Stimulated activated naive CD4-positive, alpha-beta T cell (primary cell): ENCODE data around the gene LMNTD1.
A peak's percentile ranks its signal among the peaks of the same experiment; 100 is the strongest.
"Not testable (repeated sequence)": the region's sequence is repeated elsewhere in the genome, so short reads cannot be mapped to it uniquely, and the experiment has no call there.

ENCODE experiments used
- DNase-seq, 6 experiments: peaks; one replicate each; lab custom pipeline; 2025; lab: John Stamatoyannopoulos, UW

The LMNTD1 gene

DNA sequence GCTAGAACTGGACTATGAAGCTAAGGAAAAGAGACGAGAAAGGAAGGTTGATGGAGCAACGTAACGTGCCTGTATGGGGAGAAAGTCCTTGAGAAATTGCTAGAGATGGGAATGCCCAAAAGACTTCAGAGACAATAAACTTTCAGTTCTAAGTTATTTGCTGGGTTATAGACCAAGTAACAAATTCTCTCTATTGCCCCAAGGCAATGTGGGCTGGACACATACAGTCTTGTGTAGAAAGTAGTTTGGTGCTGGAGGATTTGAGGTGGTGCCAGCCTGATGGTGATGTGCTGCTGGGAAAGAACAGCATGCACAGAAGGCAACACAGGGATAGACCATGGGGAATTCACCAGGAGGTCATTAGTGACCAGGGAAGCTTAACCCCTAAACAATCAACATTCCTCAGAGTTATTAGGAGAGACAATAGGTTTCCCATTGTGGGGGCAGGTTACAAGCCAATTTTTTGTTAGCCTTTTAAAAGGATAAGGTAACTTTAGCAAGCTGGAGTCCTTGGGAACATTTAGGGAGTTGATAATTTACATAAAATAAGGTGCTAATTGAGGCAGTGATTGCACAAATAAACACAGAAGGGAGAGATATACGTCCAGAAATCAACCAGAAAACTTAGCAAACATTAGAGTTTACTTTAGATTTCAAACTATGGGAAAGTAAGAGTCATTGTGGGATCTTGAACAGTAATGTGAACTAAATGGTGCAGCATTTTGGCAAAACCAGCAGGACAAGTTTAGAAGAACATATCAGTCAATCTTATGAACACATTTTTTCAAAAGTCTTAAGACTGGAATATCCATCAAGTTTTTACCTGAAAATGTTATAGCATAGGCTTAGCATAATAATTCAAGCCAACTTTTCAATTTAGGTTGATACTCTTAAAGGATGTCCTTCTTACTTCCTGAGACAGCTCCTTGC lies 61.4 kb downstream of the LMNTD1 start:
- DNase-seq, result no peak

DNA sequence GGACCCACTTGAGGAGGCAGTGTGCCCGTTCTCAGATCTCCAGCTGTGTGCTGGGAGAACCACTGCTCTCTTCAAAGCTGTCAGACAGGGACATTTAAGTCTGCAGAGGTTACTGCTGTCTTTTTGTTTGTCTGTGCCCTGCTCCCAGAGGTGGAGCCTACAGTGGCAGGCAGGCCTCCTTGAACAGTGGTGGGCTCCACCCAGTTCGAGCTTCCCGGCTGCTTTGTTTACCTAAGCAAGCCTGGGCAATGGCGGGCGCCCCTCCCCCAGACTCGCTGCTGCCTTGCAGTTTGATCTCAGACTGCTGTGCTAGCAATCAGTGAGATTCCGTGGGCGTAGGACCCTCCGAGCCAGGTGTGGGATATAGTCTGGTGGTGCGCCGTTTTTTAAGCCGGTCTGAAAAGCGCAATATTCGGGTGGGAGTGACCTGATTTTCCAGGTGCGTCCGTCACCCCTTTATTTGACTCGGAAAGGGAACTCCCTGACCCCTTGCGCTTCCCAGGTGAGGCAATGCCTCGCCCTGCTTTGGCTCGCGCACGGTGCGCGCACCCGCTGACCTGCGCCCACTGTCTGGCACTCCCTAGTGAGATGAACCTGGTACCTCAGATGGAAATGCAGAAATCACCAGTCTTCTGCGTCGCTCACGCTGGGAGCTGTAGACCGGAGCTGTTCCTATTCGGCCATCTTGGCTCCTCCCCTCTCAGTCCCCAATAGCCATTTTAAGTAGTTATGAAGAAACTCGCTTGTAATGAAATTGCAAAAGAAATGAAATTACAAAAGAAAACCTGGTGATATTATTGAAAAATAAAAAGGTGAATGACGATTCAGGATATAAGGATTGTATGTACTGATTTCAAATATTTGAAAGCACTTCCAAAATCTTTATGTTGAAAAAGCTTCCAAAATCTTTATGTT lies 63.9 kb downstream of the LMNTD1 start:
- DNase-seq, result not testable (repeated sequence)

GRCh38 chr12:25482625-25483024 lies 70.5 kb downstream of the LMNTD1 start:
- no peak for DNase-seq

DNA sequence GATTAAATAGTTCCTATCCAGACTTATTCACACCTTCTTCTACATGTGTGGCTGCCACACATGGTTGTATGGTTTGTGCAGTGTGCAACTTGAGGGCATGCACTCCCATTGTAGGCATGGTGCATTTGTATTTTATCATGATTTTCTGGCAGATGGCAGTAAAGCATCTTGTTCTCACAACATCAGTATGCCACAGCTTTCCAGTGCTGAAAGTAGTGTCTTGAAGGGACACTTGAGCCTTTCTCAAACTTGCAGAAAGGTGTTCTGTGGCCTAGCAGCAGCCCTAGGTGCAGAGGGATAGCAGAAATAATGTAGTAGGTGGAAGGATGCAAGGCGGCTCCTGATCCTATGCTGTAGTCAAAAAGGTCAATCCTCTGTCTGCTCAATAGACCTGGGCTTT lies 72.9 kb downstream of the LMNTD1 start:
- no peak for DNase-seq

DNA sequence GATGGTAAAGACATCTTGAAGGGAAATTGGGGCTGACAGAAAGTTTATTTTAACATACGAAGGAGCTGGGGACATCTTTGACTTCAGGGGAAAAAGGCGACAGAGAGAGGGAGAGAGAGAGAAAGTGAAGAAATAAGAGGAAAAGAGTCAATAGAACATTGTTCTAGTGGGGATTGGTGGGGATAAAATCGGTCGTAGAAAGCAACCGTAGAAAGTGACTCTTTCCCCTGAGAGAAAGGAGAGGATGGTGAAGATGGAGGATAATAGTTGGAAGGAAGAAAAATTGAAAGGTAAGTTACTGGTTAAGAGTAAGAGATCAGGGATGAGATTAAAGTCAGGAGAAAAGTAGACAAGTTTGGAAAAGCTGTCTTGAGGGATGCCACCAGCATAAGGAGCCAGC lies 75.9 kb downstream of the LMNTD1 start:
- DNase-seq, result no peak

DNA sequence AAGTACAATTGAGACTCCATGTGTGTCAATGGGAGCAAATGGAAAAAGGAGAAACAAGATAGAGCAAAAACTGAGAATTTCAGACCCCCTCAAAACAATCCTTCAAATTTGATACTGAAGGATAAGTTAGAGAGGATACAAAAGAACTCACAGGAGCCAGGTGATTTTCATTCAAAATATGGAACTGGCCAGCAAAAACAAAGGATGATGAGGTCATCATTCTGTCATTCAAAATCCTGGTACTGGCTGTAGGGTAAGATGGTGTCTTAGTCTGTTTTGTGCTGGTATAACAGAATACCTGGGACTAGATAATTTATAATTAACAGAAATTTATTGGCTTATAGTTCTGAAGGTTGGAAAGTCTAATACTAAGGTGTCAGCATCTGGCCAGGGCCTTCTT lies 80.6 kb downstream of the LMNTD1 start:
- DNase-seq, result no peak

DNA sequence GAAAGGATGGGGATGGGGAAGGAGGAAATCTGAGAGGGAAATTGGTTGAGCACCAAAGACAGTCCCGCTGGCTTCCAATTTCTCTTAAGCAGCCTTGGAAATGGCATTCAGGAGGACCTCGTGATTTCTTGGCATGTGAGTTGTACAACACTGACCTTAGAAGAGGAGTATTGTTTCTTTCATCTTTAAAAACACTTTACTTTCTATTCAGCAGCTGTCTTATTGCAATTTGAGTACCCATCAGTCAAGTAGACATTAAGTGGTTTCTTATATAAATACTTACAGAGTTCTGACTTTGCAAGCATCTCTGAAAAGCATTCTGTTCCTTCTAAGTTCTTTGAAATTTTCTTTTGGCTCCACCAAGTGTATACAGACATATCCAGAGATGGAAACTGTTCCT lies 83.2 kb downstream of the LMNTD1 start:
- DNase-seq, result no peak

DNA sequence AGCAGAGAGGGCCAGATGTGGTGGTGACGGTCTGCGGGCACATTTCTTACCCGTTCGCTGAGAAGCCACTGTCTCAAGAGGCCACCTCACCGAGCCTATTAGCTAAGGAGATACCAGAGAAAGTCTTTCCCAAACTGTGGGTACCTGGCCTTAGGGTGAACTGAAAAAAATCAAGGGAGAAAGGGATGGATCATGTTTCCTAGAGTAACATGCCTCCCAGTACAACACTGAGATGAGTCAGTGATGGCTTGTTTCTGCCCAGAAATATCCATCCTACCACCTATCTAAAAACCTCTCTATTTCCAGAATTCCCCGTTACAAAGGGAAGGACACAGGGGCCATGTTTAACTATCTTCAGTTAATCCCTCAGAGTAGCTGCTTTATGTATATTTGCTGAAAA lies 83.7 kb downstream of the LMNTD1 start:
- DNase-seq, result no peak

DNA sequence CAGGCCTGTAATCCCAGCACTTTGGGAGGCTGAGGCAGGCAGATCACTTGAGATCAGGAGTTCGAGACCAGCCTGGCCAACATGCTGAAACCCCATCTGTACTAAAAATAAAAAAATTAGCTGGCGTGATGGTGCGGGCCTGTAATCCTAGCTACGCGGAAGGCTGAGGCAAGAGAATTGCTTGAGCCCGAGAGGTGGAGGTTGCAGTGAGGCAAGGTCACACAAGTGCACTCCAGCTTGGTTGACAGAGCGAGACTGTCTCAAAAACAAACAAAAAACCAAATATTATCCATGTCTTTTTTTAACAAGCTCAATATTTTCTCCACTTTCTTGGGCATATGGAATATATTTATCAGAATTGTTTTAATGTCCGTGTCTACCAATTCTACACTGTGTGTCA lies 89.6 kb downstream of the LMNTD1 start:
- no peak for DNase-seq

GRCh38 chr12:25463005-25463404 lies 90.1 kb downstream of the LMNTD1 start:
- DNase-seq, result no peak

DNA sequence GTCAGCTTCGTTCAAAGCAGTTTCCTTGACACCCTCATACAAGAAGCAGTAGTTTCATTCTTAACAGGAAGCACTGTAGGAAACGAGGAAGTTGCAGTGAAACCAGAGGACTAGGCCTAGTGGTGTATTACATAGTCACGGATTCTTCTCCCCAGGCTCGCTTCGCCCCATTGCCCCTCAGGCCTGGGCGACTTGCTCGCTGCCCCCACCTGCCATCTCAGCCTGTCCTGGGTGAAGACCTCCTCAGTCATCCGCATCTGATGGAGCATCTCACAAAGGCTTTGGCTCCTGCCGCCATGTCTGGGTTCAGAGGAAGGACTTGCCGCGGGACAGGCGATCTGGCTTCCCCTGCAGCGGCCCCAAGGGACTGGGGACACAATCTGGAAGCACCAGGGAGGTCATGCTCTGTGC lies 93.5 kb downstream of the LMNTD1 start:
- no peak for DNase-seq

DNA sequence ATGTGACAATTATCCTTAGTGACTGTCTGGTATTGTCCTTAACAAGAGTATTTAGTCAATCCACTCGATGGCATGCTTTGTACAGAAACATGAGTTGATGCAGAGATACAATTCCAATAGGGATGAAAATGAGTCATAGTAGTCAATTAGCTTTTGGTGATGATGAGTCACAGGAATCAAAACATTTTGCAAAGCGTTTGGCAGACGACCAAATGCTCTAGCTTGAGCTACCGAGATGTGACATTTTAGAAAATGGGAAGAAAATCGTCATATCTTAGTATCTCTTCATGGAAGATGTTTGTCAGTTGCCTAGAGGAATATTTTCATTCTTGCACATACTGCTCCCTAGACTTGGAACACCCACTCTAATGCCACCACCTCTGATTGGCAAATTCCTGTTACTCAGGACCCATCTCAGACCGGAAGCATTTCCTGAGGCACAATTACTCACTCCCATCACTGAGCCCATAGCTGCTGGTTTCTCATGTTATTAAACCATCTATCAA lies 95.0 kb downstream of the LMNTD1 start:
- DNase-seq, result no peak

- no peak for DNase-seq
Observed at GRCh38 chr12:25456474-25456873, 96.6 kb downstream of the LMNTD1 start.

DNA sequence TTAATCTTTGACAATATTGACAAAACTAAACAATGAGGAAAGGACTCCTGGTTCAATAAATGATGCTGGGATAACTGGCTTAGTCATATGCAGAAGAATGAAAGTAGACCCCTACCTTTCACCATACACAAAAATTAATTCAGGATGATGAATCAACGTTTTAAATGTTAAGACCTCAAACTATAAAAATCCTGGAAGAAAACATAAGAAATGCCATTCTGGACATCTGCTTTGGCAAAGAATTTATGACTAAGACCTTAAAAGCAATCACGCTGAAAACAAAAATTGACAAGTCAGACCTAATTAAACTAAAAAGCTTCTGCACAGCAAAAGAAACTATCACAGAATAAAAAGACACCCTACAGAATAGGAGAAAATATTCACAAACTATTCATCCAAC lies 97.4 kb downstream of the LMNTD1 start:
- no peak for DNase-seq

- no peak for DNase-seq
Observed at GRCh38 chr12:25449007-25449406, 104.1 kb downstream of the LMNTD1 start.

DNA sequence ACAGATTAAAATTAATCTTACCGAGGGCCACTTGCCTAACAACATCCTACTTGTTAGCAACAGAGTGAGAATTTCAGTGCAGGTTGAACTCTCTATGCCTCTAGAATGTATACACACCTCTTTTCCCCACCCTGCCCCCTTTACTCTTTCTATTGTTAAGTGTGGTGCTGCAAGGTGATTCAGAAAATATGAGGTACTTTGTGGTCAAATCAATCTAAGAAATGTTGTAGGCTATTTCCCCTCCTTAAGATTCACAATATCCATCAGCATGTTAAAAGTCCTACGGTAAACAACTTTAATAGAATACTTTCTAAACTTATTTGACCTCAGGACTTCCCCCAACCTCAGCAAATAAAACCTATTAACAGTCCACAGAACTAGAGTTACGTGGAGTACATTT lies 106.0 kb downstream of the LMNTD1 start:
- DNase-seq, result no peak

DNA sequence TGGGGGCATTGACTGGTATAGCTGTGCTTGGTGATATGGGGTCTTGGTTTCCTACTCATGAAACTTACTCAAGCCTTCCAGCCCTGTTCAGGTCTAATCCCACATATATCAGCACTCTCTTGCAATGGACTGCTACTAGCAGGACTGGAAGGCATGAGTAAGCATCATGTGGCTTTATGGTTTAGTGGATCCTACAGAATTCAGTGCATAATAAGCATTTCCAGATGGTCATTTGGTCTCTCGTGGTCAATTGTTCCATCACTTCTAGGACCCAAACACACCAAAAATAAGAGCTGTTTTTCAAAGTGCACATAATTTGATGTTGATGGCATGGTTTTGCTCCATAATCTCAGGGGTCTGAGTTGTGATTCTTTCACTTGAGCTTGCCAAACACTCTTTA lies 114.4 kb downstream of the LMNTD1 start:
- no peak for DNase-seq

DNA sequence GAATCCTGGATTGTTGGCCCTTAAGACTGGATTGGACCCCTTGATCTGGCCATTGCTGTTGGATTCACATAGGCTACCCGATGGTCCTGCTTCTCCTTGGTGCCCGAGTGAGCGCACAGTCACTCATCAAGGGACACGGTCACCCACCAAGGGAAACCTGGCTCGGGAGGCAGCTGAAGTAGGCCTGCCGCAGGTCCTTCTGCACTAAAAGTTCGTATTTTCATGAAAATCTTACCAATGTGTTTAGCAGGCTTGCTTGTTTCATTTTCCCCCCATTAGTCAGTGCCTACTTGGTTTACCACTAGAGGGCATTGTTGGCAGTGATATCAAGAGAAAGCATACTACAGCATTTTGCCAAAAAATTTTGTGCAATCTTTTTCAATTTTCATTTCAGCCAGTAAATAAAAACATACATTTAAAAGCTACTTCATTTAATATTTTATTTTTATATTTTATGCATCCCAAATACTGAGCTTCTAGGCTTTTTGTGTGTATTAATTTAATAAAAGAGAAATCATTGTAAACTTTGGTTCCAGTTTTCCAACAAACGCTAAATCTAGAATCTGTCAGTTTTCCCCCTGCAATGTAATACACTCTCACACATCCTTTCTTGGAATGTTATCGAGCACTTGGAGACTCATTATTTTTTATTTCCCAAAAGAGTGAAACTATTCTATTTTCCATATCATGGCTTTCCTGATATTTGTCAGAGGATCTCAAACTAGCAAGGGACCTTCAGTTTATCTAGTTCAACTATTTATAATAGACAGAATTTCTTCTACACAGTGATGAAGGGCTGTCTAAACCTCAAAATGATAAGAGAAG lies 116.7 kb downstream of the LMNTD1 start:
- peak in 5 of 6 experiments; percentile 3 to 72 (median 30) for DNase-seq

DNA sequence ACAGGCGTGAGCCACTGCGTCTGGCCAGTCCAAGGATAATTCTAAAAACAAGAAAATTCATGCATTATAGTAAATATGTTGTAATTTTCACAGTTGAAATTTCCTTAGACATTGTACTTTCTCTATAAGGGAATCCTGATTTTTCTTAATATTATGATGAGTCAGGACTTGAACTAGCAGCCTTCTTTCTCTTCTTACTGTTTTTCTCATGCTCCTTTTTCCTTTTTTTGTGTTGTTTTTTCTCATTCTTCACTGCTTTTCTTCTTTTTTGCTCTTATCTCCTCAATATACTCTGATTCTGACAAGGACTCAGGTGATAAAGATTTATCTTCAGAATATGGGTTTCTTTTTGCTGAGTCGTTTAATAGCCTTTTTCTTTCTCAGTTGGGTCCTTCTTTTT lies 117.7 kb downstream of the LMNTD1 start:
- DNase-seq, result no peak

DNA sequence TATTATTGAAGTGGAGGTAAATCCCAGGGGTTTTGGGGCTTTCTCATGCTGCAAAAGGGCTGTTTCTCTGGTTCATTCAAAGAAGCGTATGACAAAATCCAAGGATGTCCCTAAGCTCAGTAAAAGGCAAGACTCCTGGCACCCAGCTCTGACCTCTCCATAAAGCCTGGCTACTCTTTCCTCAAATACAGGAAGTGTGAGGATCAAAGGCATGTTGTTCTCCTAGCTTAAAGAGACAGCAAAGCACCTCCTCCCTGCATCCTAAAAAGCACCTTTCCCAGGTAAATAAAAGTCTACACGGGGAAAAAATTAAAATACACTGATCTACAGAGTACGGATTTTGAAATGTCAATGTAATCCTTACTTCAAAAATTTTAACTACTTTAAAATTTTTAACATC lies 118.6 kb downstream of the LMNTD1 start:
- DNase-seq, result no peak

DNA sequence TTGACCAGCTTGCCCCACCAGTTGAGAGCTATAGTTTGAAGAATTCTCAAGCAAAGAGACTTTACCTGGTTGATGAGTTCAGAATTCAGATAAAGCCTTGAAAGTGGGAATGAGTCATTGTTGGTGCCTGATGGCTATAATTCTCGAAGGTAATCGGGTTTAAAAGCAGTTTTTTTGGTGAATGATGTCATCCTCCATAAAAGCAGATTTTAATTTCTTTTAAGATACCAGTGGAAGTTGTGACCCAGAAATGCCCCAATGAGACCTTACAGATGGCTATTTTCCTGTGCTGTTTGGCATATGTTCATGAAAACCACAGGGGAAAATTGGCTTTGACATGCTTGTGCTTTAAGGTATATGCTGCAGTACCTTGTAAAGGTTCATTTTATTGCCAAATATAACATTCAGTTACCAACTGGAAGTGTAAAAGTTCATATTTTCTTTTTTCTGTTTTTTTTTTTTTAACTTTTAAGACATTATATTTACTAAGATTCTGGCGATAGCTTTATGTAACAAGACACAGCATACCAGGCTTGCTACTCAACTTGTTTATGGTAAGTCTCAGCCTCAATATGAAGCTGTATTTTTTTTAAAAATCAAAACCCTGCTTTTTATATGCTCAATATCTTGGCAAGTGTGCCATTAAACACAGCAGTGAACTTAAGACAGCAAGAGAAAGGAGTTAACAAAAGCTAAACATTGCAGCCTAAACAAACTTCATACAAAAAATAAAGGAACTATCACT lies 119.3 kb downstream of the LMNTD1 start:
- DNase-seq, result no peak
